Nucleus accumbens (tissue), 56 donors: Measurements from ENCODE around the gene GATAD2A.

ENCODE experiments used
- DNase-seq, 56 donors: peaks; one replicate each; lab custom pipeline; 2025; lab: John Stamatoyannopoulos, UW

The GATAD2A gene

GRCh38 chr19:19525611-19526380, 120.3 kb downstream of the GATAD2A start:
- DNase-seq = no peak

GRCh38 chr19:19526581-19527370, 121.3 kb downstream of the GATAD2A start:
- peak in 12 of 56 donors; percentile 1 to 45 (median 20) for DNase-seq

- DNase-seq = no peak
Observed at GRCh38 chr19:19527371-19527656, 121.8 kb downstream of the GATAD2A start.

GRCh38 chr19:19527674-19528625, 122.5 kb downstream of the GATAD2A start:
- no peak for DNase-seq

- peak in 53 of 56 donors; percentile 13 to 89 (median 55) for DNase-seq
Observed at GRCh38 chr19:19528721-19529490, 123.4 kb downstream of the GATAD2A start, which contains the start of gene YJEFN3. Gene YJEFN3 (plus strand): TSS chr19:19528911. CDS start chr19:19528933, 22 bp downstream.

- no peak for DNase-seq
Observed at GRCh38 chr19:19529783-19530422, 124.4 kb downstream of the GATAD2A start.

- DNase-seq = peak in 32 of 56 donors; percentile 12 to 80 (median 40)
Observed at GRCh38 chr19:19530423-19530804, 124.9 kb downstream of the GATAD2A start.

GRCh38 chr19:19530889-19531288, 125.4 kb downstream of the GATAD2A start:
- DNase-seq = no peak

- peak in 52 of 56 donors; percentile 12 to 92 (median 58) for DNase-seq
Observed at GRCh38 chr19:19531951-19532805, 126.7 kb downstream of the GATAD2A start.

- DNase-seq = no peak
Observed at GRCh38 chr19:19532806-19533701, 127.6 kb downstream of the GATAD2A start.

- DNase-seq = no peak
Observed at GRCh38 chr19:19533841-19534240, 128.4 kb downstream of the GATAD2A start.

- no peak for DNase-seq
Observed at GRCh38 chr19:19534556-19535265, 129.2 kb downstream of the GATAD2A start.

GRCh38 chr19:19535311-19536191, 130.1 kb downstream of the GATAD2A start:
- no peak for DNase-seq

GRCh38 chr19:19537075-19538048, 131.9 kb downstream of the GATAD2A start:
- DNase-seq = no peak
